Liver (tissue), 9 donors: ENCODE results near the gene BRD2. TPM values are rescaled to one million over a fixed set of nuclear protein-coding genes. Genes with fewer than 3 reads are reported as not detected.
"Not testable (repeated sequence)": the region's sequence is repeated elsewhere in the genome, so short reads cannot be mapped to it uniquely, and the experiment has no call there.

Experiments used
- DNase-seq: peaks from one replicate; pipeline ENCODE4 v3.0.0-alpha.2; 2017; ENCODE audit warnings: low spot score
- H3K27ac ChIP-seq, 2 donors: one replicate each; pipeline ENCODE4 v1.7.0; 2013; ENCODE audit warnings: inconsistent platforms in 2 of 2, low read length in 2 of 2, control low read depth in 1 of 2, low read depth in 1 of 2, mild to moderate bottlenecking in 1 of 2
- H3K27me3 ChIP-seq, 4 donors: one replicate each; pipeline versions ENCODE4 v1.6.1 to v1.7.0; 2013; ENCODE audit warnings: low read length in 3 of 4, inconsistent platforms in 1 of 4, mild to moderate bottlenecking in 1 of 4, moderate library complexity in 1 of 4; ENCODE audit not compliant: control insufficient read depth in 4 of 4, insufficient read depth in 4 of 4
- H3K36me3 ChIP-seq, 4 donors: one replicate each; pipeline versions ENCODE4 v1.6.1 to v1.7.0; 2013; ENCODE audit warnings: low read length in 3 of 4, mild to moderate bottlenecking in 3 of 4, low read depth in 1 of 4, moderate library complexity in 1 of 4; ENCODE audit not compliant: control insufficient read depth in 4 of 4, insufficient read depth in 3 of 4
- H3K4me1 ChIP-seq, 4 donors: one replicate each; pipeline versions ENCODE4 v1.6.1 to v1.7.0; 2013; ENCODE audit warnings: low read length in 3 of 4, mild to moderate bottlenecking in 3 of 4, moderate library complexity in 1 of 4; ENCODE audit not compliant: control insufficient read depth in 4 of 4, insufficient read depth in 4 of 4
- H3K4me3 ChIP-seq, 3 donors: one replicate each; pipeline versions ENCODE4 v1.6.1 to v1.7.0; 2013; ENCODE audit warnings: low read length in 3 of 3, control low read depth in 1 of 3, low read depth in 1 of 3, mild to moderate bottlenecking in 1 of 3
- H3K9ac ChIP-seq, 2 donors: one replicate each; pipeline ENCODE4 v1.7.0; 2013; ENCODE audit warnings: low read length in 2 of 2, mild to moderate bottlenecking in 2 of 2, moderate library complexity in 2 of 2, control low read depth in 1 of 2, low read depth in 1 of 2
- H3K9me3 ChIP-seq, 4 donors: one replicate each; pipeline versions ENCODE4 v1.6.1 to v1.7.0; 2013; ENCODE audit warnings: low read length in 3 of 4; ENCODE audit not compliant: control insufficient read depth in 4 of 4
- HNF4A ChIP-seq, 2 donors: conservative IDR thresholded peaks; 2 replicates each; pipeline ENCODE4 v1.6.1; 2016; ENCODE audit warnings: antibody characterized with exemption in 2 of 2, mild to moderate bottlenecking in 2 of 2
- JUND ChIP-seq, 2 donors: IDR thresholded peaks; 2 replicates each; pipeline ENCODE4 v1.6.1; 2016; ENCODE audit warnings: antibody characterized with exemption in 2 of 2
- RXRA ChIP-seq, 2 donors: IDR thresholded peaks; 2 replicates each; pipeline ENCODE4 v1.6.1; 2017 to 2018; ENCODE audit warnings: antibody characterized with exemption in 2 of 2, mild to moderate bottlenecking in 1 of 2
- YY1 ChIP-seq: IDR thresholded peaks from 2 replicates; pipeline ENCODE4 v1.6.1; 2016; ENCODE audit warnings: antibody characterized with exemption, mild to moderate bottlenecking
- WGBS: extraction: QIAGEN DNeasy Blood & Tissue Kit; methylation state at CpG from one replicate; pipeline ENCODE4 v1.1.7; 2013; 5-methylcytosine and 5-hydroxymethylcytosine counted together
- polyA plus RNA-seq, 2 donors: library from polyadenylated mRNA; stranded (reverse) in 1 of 2; unstranded in 1 of 2; fragments of 200-250 nt in 1 of 2; fragments of >200 nt in 1 of 2; fragmentation: Nextera tagmentation in 1 of 2; extraction: Ambion mirVana in 1 of 2; gene quantifications; one replicate each; pipeline versions ENCODE4 v1.2.1 to v1.2.3, GENCODE V29; 2013 to 2015
- total RNA-seq, 2 donors: library from RNA; depleted of rRNA; stranded (reverse); fragments of >200 nt; gene quantifications; one replicate each; pipeline ENCODE4 v1.2.3, GENCODE V29; 2014
- TF ChIP-seq, protein P1 (sequence below): IDR thresholded peaks from 2 replicates; pipeline ENCODE4 v1.6.1; 2016; ENCODE audit warnings: antibody characterized with exemption
- TF ChIP-seq, protein P2 (sequence below): IDR thresholded peaks from 2 replicates; pipeline ENCODE4 v1.6.1; 2016; ENCODE audit warnings: antibody characterized with exemption, mild to moderate bottlenecking
- TF ChIP-seq, protein P3 (sequence below): IDR thresholded peaks from 2 replicates; pipeline ENCODE4 v1.6.1; 2016; ENCODE audit warnings: antibody characterized with exemption
- donor health status: healthy.
- donor health status: healthy.
- donor health status: healthy.
- donor health status: healthy.
- donor health status: healthy.

Gene BRD2
- total and polyA plus RNA-seq, 4 donors = 29.8 to 100 (median 50.2) TPM

DNA sequence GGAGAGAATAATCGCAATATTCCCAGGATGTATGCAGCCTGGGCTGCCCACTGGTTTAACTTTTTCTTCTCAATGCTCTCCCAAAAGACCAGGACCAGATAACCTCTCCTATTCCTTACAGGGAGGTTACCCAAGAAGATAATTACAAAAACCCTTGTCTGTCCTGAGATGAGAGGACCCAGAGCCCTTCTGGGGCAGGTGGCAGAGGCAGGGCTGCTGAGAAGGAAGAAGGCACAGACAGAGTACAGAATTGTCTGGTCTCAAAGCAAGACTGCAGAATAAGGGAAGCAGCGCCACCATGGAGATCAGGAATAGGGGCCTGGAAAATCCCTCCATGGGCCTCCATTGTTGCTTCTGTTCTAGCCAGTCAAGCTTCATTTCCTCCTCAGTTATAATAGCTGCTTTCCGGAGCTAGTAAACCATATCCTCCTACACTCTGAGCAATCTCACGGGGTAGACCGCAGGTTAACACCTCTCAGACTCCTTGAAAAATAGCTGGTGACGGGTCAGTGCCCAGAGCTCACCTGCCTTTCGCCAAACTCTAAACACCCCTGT, 27.1 kb upstream of the BRD2 start:
- peaks cover 0 to 8% (median 4%) of the 10 kb centered on the region in 4 donors for H3K4me1 ChIP-seq
- H3K9me3 ChIP-seq = no peaks in the 10 kb centered on the region
- DNase-seq = no peak
- no peak overlapping the region for H3K9ac ChIP-seq
- H3K27me3 ChIP-seq = no peaks in the 10 kb centered on the region
- H3K36me3 ChIP-seq = no peaks in the 10 kb centered on the region
- 66% methylated on average over 7 of the region's 7 CpGs for WGBS
- H3K4me3 ChIP-seq = no peak overlapping the region
- TF ChIP-seq HNF4A (conservative IDR thresholded peaks at IDR 0.05) = no peak
- no peak for TF ChIP-seq RXRA (IDR thresholded peaks at IDR 0.05)
- TF ChIP-seq, protein P1, sequence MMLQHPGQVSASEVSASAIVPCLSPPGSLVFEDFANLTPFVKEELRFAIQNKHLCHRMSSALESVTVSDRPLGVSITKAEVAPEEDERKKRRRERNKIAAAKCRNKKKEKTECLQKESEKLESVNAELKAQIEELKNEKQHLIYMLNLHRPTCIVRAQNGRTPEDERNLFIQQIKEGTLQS = no peak
- TF ChIP-seq, protein P2, sequence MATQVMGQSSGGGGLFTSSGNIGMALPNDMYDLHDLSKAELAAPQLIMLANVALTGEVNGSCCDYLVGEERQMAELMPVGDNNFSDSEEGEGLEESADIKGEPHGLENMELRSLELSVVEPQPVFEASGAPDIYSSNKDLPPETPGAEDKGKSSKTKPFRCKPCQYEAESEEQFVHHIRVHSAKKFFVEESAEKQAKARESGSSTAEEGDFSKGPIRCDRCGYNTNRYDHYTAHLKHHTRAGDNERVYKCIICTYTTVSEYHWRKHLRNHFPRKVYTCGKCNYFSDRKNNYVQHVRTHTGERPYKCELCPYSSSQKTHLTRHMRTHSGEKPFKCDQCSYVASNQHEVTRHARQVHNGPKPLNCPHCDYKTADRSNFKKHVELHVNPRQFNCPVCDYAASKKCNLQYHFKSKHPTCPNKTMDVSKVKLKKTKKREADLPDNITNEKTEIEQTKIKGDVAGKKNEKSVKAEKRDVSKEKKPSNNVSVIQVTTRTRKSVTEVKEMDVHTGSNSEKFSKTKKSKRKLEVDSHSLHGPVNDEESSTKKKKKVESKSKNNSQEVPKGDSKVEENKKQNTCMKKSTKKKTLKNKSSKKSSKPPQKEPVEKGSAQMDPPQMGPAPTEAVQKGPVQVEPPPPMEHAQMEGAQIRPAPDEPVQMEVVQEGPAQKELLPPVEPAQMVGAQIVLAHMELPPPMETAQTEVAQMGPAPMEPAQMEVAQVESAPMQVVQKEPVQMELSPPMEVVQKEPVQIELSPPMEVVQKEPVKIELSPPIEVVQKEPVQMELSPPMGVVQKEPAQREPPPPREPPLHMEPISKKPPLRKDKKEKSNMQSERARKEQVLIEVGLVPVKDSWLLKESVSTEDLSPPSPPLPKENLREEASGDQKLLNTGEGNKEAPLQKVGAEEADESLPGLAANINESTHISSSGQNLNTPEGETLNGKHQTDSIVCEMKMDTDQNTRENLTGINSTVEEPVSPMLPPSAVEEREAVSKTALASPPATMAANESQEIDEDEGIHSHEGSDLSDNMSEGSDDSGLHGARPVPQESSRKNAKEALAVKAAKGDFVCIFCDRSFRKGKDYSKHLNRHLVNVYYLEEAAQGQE = no peak
- peak; percentile 13 for TF ChIP-seq YY1
- TF ChIP-seq, protein P3, sequence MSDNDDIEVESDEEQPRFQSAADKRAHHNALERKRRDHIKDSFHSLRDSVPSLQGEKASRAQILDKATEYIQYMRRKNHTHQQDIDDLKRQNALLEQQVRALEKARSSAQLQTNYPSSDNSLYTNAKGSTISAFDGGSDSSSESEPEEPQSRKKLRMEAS = no peak
- peak overlapping the region; percentile 39 to 77 for H3K27ac ChIP-seq

DNA sequence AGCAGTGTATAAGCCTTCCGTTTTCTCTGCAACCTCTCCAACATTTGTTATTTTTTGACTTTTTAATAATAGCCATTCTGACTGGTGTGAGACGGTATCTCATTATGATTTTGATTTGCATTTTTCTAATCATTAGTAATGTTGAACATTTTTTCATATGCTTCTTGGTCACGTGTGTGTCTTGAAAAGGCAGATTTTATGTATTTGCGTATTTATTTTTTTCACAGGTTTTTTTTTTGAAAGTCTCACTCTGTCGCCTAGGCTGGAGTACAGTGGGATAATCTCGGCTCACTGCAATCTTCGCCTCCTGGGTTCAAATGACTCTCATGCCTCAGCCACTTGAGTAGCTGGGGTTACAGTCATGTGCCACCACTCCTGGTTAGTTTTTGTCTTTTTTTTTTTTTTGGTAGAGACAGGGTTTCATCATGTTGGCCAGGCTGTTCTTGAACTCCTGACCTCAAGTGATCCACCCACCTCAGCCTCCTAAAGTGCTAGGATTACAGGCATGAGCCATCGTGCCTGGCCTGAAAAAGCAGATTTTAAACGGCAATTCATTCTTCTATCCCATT, 25.8 kb upstream of the BRD2 start:
- not testable (repeated sequence) for H3K27ac ChIP-seq, H3K4me1 ChIP-seq, H3K27me3 ChIP-seq, H3K36me3 ChIP-seq, DNase-seq, H3K9ac ChIP-seq, H3K4me3 ChIP-seq, H3K9me3 ChIP-seq
- 89% methylated on average over 9 of the region's 9 CpGs for WGBS

DNA sequence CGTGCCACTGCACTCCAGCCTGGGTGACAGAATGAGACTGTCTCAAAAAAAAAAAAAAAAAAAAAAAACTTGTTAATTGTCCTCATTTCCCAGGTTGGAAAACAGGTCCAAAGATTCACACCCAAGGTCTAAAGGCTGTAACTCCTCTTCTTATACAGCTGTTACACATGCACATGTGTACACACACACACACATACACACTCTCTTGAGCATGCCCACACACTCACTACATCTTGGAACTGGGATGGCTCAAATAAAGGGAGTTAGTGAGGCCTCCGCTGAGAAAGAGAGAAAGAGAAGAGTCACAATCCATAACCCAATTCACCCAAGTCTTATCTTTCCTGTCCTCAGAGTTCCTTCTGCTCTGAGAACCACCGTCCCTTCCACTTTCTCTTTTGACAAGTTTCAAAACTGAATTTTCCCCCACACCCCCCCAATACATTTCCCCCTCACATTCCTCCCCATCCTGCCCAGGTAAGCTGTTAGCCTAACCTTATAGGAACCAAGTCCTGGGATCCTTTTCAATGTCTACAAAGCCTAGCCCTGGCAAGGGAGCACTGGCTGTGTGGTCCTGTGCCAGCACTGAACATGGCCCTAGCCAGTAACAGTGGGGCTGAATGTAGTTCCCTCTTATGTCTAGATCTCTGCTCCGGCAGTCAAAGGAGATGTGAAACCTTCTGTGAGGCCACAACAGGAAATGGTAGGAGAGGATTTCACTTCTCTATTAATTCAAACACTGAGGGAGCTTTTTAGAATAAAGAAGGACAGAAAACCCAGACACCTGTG, 24.3 kb upstream of the BRD2 start:
- no peak for DNase-seq
- Histone ChIP-seq H3K4me1 (peaks cover 0 to 8% (median 4%) of the 10 kb centered on the region in 4 donors), H3K27ac (peak overlapping the region; percentile 29 to 49), H3K4me3 (no peak overlapping the region), H3K9me3 (no peaks in the 10 kb centered on the region), H3K36me3 (no peaks in the 10 kb centered on the region), H3K9ac (peak overlapping the region in 1 of 2 donors; percentile 25), H3K27me3 (no peaks in the 10 kb centered on the region)
- WGBS = 80% methylated on average over 4 of the region's 4 CpGs
- TF ChIP-seq JUND (IDR thresholded peaks at IDR 0.05) = no peak
- peak; percentile 15 for TF ChIP-seq YY1
